HCT116 (cell line): ENCODE measurements around the gene TACO1. TPM values are rescaled to one million over a fixed set of nuclear protein-coding genes. Genes with fewer than 3 reads are reported as not detected.

Source experiments
- ATAC-seq: fragments of 200-7000 bp; cut with Tn5 transposase; 2 replicates; pipeline ENCODE4 v1.9.1; 2020; ENCODE audit warnings: mild to moderate bottlenecking, moderate library complexity
- BruUV-seq: library from RNA; stranded (reverse); fragments of 400-500 nt; replicated peaks from 2 replicates; lab custom pipeline; 2021; lab: Mats Ljungman, UMichigan
- CTCF ChIA-PET: fragments of 300-600 bp; sonication (Branson Sonifier 250); formaldehyde crosslinking; loops from one replicate; lab custom pipeline; 2021; ENCODE audit warnings: antibody characterized with exemption; lab: Charles Lee
- POLR2A ChIA-PET: fragments of 300-600, 350-600 bp; sonication (Branson Sonifier 250); formaldehyde crosslinking; loops from one replicate; lab custom pipeline; 2021; ENCODE audit warnings: antibody characterized with exemption; lab: Charles Lee
- RAD21 ChIA-PET, 2 experiments: fragments of 300-600 bp; sonication (Branson Sonifier 250); formaldehyde crosslinking; loops; one replicate each; lab custom pipeline; 2023; ENCODE audit warnings: low total read pairs in 2 of 2; ENCODE audit not compliant: uncharacterized antibody in 2 of 2, unreplicated experiment in 2 of 2, low non-redundant PET in 1 of 2; lab: Charles Lee
- DNase-seq: peaks from one replicate; pipeline ENCODE4 v3.0.0-alpha.2; 2010; ENCODE audit warnings: low read depth, low spot score
- H2AFZ ChIP-seq: fragments of 200-600 bp; shearing (Covaris generic), sonication (generic); 2 replicates; pipeline ENCODE4 v1.6.1; 2017; ENCODE audit warnings: low read depth, mixed run types, mixed read lengths, antibody characterized with exemption, low read length; ENCODE audit not compliant: poor library complexity, severe bottlenecking
- H3K27ac ChIP-seq: 2 replicates; pipeline ENCODE4 v1.5.1; 2012; ENCODE audit warnings: low read depth, low read length
- H3K27me3 ChIP-seq: fragments of 200-600 bp; sonication (generic); 2 replicates; pipeline ENCODE4 v1.6.1; 2016; ENCODE audit warnings: mixed run types, low read length, mixed read lengths; ENCODE audit not compliant: insufficient read depth
- H3K36me3 ChIP-seq, 2 experiments: fragments of 200-500 bp in 1 of 2; fragments of 200-600 bp in 1 of 2; sonication (Bioruptor generic) in 1 of 2; sonication (generic) in 1 of 2; 2 replicates each; pipeline versions ENCODE4 v1.5.1 to v1.6.1; 2014 to 2016; ENCODE audit warnings: low read length in 2 of 2, inconsistent platforms in 1 of 2, mixed read lengths in 1 of 2, mixed run types in 1 of 2; ENCODE audit not compliant: insufficient read depth in 2 of 2, control insufficient read depth in 1 of 2
- H3K4me1 ChIP-seq, 2 experiments: fragments of 200-600 bp in 1 of 2; sonication (generic) in 1 of 2; 2 replicates each; pipeline versions ENCODE4 v1.5.1 to v1.6.1; 2012 to 2017; ENCODE audit warnings: low read length in 2 of 2, inconsistent platforms in 1 of 2, mild to moderate bottlenecking in 1 of 2, mixed read lengths in 1 of 2, mixed run types in 1 of 2, moderate library complexity in 1 of 2; ENCODE audit not compliant: insufficient read depth in 2 of 2, control insufficient read depth in 1 of 2
- H3K4me2 ChIP-seq: fragments of 200-600 bp; sonication (generic); 2 replicates; pipeline ENCODE4 v1.6.1; 2017; ENCODE audit warnings: mixed run types, low read length, mixed read lengths
- H3K4me3 ChIP-seq, 2 experiments: fragments of 200-600 bp in 1 of 2; sonication (generic) in 1 of 2; replicated peaks in 1 of 2; 2 replicates each; pipeline ENCODE4 v1.5.1; 2011 to 2016; ENCODE audit warnings: low read length in 2 of 2, control low read depth in 1 of 2, low read depth in 1 of 2, mild to moderate bottlenecking in 1 of 2, mixed read lengths in 1 of 2, mixed run types in 1 of 2
- H3K79me2 ChIP-seq: fragments of 200-600 bp; sonication (generic); 2 replicates; pipeline ENCODE4 v1.6.1; 2017; ENCODE audit warnings: mild to moderate bottlenecking, mixed run types, low read length, moderate library complexity, mixed read lengths; ENCODE audit not compliant: insufficient read depth
- H3K9ac ChIP-seq: fragments of 200-600 bp; sonication (generic); 2 replicates; pipeline ENCODE4 v1.6.1; 2016; ENCODE audit warnings: low read length, mixed read lengths
- H3K9me2 ChIP-seq: fragments of 200-600 bp; sonication (generic), shearing (Covaris generic); 2 replicates; pipeline ENCODE4 v1.6.1; 2017; ENCODE audit warnings: mixed run types, mild to moderate bottlenecking, moderate library complexity; ENCODE audit not compliant: insufficient read depth
- H3K9me3 ChIP-seq, 2 experiments: fragments of 200-500 bp in 1 of 2; fragments of 200-600 bp in 1 of 2; sonication (Bioruptor generic) in 1 of 2; sonication (generic) in 1 of 2; 2 replicates each; pipeline ENCODE4 v1.6.1; 2014 to 2017; ENCODE audit warnings: low read length in 2 of 2, mixed read lengths in 2 of 2, inconsistent platforms in 1 of 2, low read depth in 1 of 2, mild to moderate bottlenecking in 1 of 2, mixed run types in 1 of 2, moderate library complexity in 1 of 2; ENCODE audit not compliant: control insufficient read depth in 1 of 2, insufficient read depth in 1 of 2
- H4K20me1 ChIP-seq: fragments of 200-600 bp; sonication (generic), shearing (Covaris generic); 2 replicates; pipeline ENCODE4 v1.6.1; 2017; ENCODE audit warnings: mixed run types, mild to moderate bottlenecking, moderate library complexity; ENCODE audit not compliant: insufficient read depth
- EZH2phosphoT487 ChIP-seq: fragments of 200-600 bp; IDR thresholded peaks from 2 replicates; pipeline ENCODE4 v1.6.1; 2018; ENCODE audit warnings: antibody characterized with exemption, borderline replicate concordance
- FOSL1 ChIP-seq: IDR thresholded peaks from 2 replicates; pipeline ENCODE4 v1.6.1; 2012; ENCODE audit warnings: low read depth
- JUND ChIP-seq: IDR thresholded peaks from 2 replicates; pipeline ENCODE4 v1.6.1; 2012
- POLR2A ChIP-seq: IDR thresholded peaks from 2 replicates; pipeline ENCODE4 v1.7.0; 2011; ENCODE audit warnings: borderline replicate concordance; ENCODE audit not compliant: insufficient read depth, insufficient read length; ENCODE audit errors: extremely low read depth
- POLR2AphosphoS5 ChIP-seq: IDR thresholded peaks from 2 replicates; pipeline ENCODE4 v1.6.1; 2011; ENCODE audit warnings: mild to moderate bottlenecking, low read depth, low read length, moderate library complexity
- RAD21 ChIP-seq: IDR thresholded peaks from 2 replicates; pipeline ENCODE4 v1.6.1; 2012; ENCODE audit warnings: low read depth, mild to moderate bottlenecking
- SIN3A ChIP-seq: IDR thresholded peaks from 2 replicates; pipeline ENCODE4 v1.6.1; 2012; ENCODE audit warnings: low read depth
- intact Hi-C: fragments of 100-400 bp; cut with micrococcal nuclease; formaldehyde crosslinking; loops from 2 replicates; pipeline ENCODE4 v1.10.0; 2022
- total RNA-seq: library from RNA; stranded (reverse); gene quantifications from one replicate; pipeline ENCODE4 v1.2.1, GENCODE V29; 2021; ENCODE audit not compliant: unreplicated experiment
- TF ChIP-seq, protein P1 (sequence below): IDR thresholded peaks from 2 replicates; pipeline ENCODE4 v1.6.1; 2012
- TF ChIP-seq, protein P2 (sequence below), 3 experiments: fragments of 200-600 bp in 1 of 3; sonication (generic) in 1 of 3; IDR thresholded peaks in 2 of 3; conservative IDR thresholded peaks in 1 of 3; 2 replicates each; pipeline ENCODE4 v1.5.1; 2012 to 2017; ENCODE audit warnings: low read depth in 2 of 3, low read length in 2 of 3, antibody characterized with exemption in 1 of 3, borderline replicate concordance in 1 of 3, control low read depth in 1 of 3, mild to moderate bottlenecking in 1 of 3, mixed read lengths in 1 of 3, mixed run types in 1 of 3, moderate library complexity in 1 of 3; ENCODE audit not compliant: insufficient read depth in 1 of 3
- TF ChIP-seq, protein P3 (sequence below): IDR thresholded peaks from 2 replicates; pipeline ENCODE4 v1.6.1; 2011; ENCODE audit warnings: mild to moderate bottlenecking, low read length, moderate library complexity; ENCODE audit not compliant: insufficient replicate concordance; ENCODE audit errors: extremely low read depth
- TF ChIP-seq, protein P4 (sequence below): IDR thresholded peaks from 2 replicates; pipeline ENCODE4 v1.6.1; 2012

Gene TACO1
- total RNA-seq, 1 experiment from 2014 or later: 39.6 TPM

DNA sequence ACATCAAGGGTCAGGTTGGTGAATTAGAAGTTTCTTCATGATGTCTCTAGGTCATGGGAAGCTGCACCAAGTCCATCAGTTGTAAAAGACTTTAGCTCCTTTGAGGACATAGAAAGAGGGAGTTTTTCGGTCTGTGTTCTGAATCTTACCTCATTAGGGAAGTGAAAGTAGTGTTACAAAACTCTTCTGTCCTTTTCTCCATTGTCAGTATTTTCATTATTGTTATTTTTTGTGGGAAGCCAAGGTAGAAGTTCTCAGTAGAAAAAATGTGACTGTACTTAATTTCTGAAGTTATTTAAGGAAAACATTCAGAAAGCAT, 45.8 kb downstream of the TACO1 start:
- Histone ChIP-seq H3K79me2 (no peaks in the 10 kb centered on the region), H3K4me2 (no peak overlapping the region), H3K4me1 (peaks cover 8 to 13% of the 10 kb centered on the region in 2 experiments; a peak in 3 of 4 replicates), H3K9me2 (no peaks in the 10 kb centered on the region), H4K20me1 (no peaks in the 10 kb centered on the region), H3K9ac (no peak overlapping the region), H3K27me3 (no peaks in the 10 kb centered on the region), H3K36me3 (no peaks in the 10 kb centered on the region), H3K4me3 (no peak overlapping the region), H3K9me3 (no peaks in the 10 kb centered on the region), H3K27ac (no peak overlapping the region), H2AFZ (no peak overlapping the region)
- ATAC-seq (no peak), DNase-seq (no peak)
- ChIA-PET POLR2A (no interaction called here), RAD21 (no interaction called here), CTCF (no interaction called here)
- TF ChIP-seq, protein P1, sequence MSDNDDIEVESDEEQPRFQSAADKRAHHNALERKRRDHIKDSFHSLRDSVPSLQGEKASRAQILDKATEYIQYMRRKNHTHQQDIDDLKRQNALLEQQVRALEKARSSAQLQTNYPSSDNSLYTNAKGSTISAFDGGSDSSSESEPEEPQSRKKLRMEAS: no peak
- TF ChIP-seq FOSL1: no peak
- TF ChIP-seq, protein P2, sequence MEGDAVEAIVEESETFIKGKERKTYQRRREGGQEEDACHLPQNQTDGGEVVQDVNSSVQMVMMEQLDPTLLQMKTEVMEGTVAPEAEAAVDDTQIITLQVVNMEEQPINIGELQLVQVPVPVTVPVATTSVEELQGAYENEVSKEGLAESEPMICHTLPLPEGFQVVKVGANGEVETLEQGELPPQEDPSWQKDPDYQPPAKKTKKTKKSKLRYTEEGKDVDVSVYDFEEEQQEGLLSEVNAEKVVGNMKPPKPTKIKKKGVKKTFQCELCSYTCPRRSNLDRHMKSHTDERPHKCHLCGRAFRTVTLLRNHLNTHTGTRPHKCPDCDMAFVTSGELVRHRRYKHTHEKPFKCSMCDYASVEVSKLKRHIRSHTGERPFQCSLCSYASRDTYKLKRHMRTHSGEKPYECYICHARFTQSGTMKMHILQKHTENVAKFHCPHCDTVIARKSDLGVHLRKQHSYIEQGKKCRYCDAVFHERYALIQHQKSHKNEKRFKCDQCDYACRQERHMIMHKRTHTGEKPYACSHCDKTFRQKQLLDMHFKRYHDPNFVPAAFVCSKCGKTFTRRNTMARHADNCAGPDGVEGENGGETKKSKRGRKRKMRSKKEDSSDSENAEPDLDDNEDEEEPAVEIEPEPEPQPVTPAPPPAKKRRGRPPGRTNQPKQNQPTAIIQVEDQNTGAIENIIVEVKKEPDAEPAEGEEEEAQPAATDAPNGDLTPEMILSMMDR (IDR thresholded peaks at IDR 0.05 in 2 of 3, conservative IDR thresholded peaks at IDR 0.05 in 1 of 3; ENCODE audit: borderline replicate concordance in 1 of 3, insufficient read depth in 1 of 3, low read depth in 2 of 3, low read length in 2 of 3): no peak
- no peak for TF ChIP-seq EZH2phosphoT487
- TF ChIP-seq, protein P3, sequence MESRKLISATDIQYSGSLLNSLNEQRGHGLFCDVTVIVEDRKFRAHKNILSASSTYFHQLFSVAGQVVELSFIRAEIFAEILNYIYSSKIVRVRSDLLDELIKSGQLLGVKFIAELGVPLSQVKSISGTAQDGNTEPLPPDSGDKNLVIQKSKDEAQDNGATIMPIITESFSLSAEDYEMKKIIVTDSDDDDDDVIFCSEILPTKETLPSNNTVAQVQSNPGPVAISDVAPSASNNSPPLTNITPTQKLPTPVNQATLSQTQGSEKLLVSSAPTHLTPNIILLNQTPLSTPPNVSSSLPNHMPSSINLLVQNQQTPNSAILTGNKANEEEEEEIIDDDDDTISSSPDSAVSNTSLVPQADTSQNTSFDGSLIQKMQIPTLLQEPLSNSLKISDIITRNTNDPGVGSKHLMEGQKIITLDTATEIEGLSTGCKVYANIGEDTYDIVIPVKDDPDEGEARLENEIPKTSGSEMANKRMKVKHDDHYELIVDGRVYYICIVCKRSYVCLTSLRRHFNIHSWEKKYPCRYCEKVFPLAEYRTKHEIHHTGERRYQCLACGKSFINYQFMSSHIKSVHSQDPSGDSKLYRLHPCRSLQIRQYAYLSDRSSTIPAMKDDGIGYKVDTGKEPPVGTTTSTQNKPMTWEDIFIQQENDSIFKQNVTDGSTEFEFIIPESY: no peak
- no peak for TF ChIP-seq JUND
- no peak for TF ChIP-seq SIN3A
- TF ChIP-seq, protein P4, sequence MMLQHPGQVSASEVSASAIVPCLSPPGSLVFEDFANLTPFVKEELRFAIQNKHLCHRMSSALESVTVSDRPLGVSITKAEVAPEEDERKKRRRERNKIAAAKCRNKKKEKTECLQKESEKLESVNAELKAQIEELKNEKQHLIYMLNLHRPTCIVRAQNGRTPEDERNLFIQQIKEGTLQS: no peak
- no peak for TF ChIP-seq POLR2AphosphoS5
- no peak for TF ChIP-seq RAD21
- TF ChIP-seq POLR2A: no peak
- no TSS peak for BruUV-seq
- intact Hi-C loops: no loop called here
